ENCODE results near the gene MPC2. TPM values are rescaled to one million over a fixed set of nuclear protein-coding genes. Genes with fewer than 3 reads are reported as not detected.

MPC2 gene
- total RNA-seq, 1 experiment from 2014 or later, result 49.9 TPM

DNA sequence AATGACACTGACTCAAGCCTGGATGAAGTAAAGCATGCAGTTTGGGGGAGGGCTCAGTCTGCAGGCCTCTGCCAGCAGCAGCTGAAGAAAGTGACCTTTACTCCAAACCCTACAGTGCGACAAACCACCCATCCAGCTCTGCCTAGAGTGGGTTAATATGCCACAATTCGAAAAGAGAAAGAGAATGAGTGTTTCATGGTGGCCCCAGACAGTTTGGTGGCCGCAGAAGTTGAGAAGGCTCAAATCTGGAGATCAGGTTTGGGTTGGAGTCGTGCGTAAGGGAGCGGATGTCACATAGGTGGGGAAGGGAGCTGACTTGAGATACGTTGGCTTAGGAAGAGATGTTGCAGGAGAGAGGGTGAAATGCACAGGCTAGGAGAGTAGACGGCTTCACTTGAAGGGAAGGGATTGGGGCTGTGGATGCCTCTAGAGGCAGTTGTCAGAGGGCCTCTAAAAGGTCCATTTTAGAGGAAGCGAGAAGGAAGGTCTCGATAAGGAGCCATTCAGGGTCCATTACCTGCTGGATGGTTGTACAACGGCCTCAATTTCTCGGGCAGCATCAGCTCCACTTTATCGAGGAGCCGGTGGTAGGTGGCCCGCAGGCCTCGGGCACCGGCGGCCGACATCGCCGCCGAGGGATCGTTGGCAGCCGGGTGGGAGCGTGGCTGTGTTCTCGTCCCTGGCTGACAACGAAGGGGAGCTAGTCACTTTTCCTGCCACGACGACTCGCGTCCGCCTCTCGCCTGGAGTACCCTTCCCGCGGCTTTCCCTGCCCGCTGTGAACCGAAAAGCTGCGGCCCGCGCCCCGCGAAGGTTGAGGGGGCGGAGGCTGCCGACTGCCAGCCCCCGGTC lies 1.4 kb downstream of the MPC2 start (continued):
- TF ChIP-seq CTCF (IDR thresholded peaks at IDR 0.05 in 2 of 3, conservative IDR thresholded peaks at IDR 0.05 in 1 of 3; ENCODE audit: borderline replicate concordance in 1 of 3, insufficient read depth in 1 of 3, low read depth in 2 of 3, low read length in 2 of 3), result no peak
- TF ChIP-seq YY1 (IDR thresholded peaks at IDR 0.05; ENCODE audit: extremely low read depth, insufficient replicate concordance, low read depth, low read length), result no peak
- no peak for TF ChIP-seq RAD21 (IDR thresholded peaks at IDR 0.05; ENCODE audit: low read depth)
- TF ChIP-seq EZH2 (IDR thresholded peaks at IDR 0.05), result no peak
- no peak for TF ChIP-seq JUND (IDR thresholded peaks at IDR 0.05)
- TF ChIP-seq TCF7L2 (IDR thresholded peaks at IDR 0.05; ENCODE audit: borderline replicate concordance, extremely low read depth, insufficient read depth, insufficient read length), result no peak
- TF ChIP-seq CBX3 (IDR thresholded peaks at IDR 0.05; ENCODE audit: low read depth), result no peak
- TF ChIP-seq EGR1 (IDR thresholded peaks at IDR 0.05; ENCODE audit: low read depth), result peak; percentile 95
- TF ChIP-seq EZH2phosphoT487 (IDR thresholded peaks at IDR 0.05; ENCODE audit: borderline replicate concordance), result no peak
- TF ChIP-seq ZBTB33 (IDR thresholded peaks at IDR 0.05; ENCODE audit: extremely low read depth, insufficient replicate concordance, low read length), result no peak
- no peak for TF ChIP-seq SRF (IDR thresholded peaks at IDR 0.05; ENCODE audit: low read depth)
- TF ChIP-seq MAX (IDR thresholded peaks at IDR 0.05), result no peak; the same call in 1 of the 2 replicates
- peak; percentile 81; the same call in 1 of the 2 replicates for TF ChIP-seq SIN3A (IDR thresholded peaks at IDR 0.05; ENCODE audit: low read depth)
- TF ChIP-seq SP1 (IDR thresholded peaks at IDR 0.05; ENCODE audit: low read depth), result no peak

All from HCT116 (cell line).